Bronchial epithelial cell (primary cell): ENCODE data around the gene ZNF497. TPM values are rescaled to one million over a fixed set of nuclear protein-coding genes. Genes with fewer than 3 reads are reported as not detected.

Source experiments
- DNase-seq: peaks from one replicate; pipeline ENCODE4 v3.0.0-alpha.2; 2010; ENCODE audit warnings: low read depth
- FAIRE-seq: peaks from 2 replicates; lab custom pipeline; 2011; peaks lifted over from hg19 to GRCh38; lab: Jason Lieb, UNC
- H3K27me3 ChIP-seq: 2 replicates; pipeline ENCODE4 v1.5.1; 2011; ENCODE audit warnings: low read length; ENCODE audit not compliant: control insufficient read depth, insufficient read depth
- H3K36me3 ChIP-seq: 2 replicates; pipeline ENCODE4 v1.5.1; 2011; ENCODE audit warnings: low read length; ENCODE audit not compliant: control insufficient read depth, insufficient read depth
- H3K4me3 ChIP-seq: 2 replicates; pipeline ENCODE4 v1.5.1; 2011; ENCODE audit warnings: mild to moderate bottlenecking, low read depth, low read length, control low read depth
- total RNA-seq: library from RNA; depleted of rRNA; stranded (reverse); fragments of >200 nt; gene quantifications from 2 replicates; pipeline ENCODE4 v1.2.1, GENCODE V29; 2014
- TF ChIP-seq, protein P1 (sequence below): IDR thresholded peaks from 2 replicates; pipeline ENCODE4 v1.5.1; 2011; ENCODE audit warnings: mild to moderate bottlenecking, moderate library complexity, low read length, control low read depth, inconsistent platforms; ENCODE audit not compliant: insufficient read depth, severe bottlenecking

Gene ZNF497
- total RNA-seq, 1 donor from 2014 or later = 0.53 TPM

DNA sequence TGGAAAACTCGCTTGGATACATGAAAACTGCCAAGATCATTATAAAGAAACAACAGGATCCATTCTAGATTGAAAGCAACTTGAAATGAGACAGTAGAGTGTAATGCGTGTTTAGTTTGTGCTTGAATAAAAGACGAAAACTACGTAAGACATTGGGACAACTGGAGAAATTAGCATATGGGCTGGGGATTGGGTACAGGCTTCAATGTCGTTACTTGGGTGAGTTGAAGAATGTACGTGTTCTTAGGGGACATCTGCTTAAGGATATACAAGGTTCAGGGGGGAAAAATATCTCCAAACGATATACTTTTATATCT, 57.8 kb downstream of the ZNF497 start:
- Histone ChIP-seq H3K36me3 (peaks cover 4% of the 10 kb centered on the region), H3K27me3 (no peaks in the 10 kb centered on the region), H3K4me3 (peak overlapping the region; percentile 97)
- TF ChIP-seq, protein P1, sequence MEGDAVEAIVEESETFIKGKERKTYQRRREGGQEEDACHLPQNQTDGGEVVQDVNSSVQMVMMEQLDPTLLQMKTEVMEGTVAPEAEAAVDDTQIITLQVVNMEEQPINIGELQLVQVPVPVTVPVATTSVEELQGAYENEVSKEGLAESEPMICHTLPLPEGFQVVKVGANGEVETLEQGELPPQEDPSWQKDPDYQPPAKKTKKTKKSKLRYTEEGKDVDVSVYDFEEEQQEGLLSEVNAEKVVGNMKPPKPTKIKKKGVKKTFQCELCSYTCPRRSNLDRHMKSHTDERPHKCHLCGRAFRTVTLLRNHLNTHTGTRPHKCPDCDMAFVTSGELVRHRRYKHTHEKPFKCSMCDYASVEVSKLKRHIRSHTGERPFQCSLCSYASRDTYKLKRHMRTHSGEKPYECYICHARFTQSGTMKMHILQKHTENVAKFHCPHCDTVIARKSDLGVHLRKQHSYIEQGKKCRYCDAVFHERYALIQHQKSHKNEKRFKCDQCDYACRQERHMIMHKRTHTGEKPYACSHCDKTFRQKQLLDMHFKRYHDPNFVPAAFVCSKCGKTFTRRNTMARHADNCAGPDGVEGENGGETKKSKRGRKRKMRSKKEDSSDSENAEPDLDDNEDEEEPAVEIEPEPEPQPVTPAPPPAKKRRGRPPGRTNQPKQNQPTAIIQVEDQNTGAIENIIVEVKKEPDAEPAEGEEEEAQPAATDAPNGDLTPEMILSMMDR = no peak
- DNase-seq (no peak), FAIRE-seq (no peak)

Other genes starting within 250 kb of the ZNF497 start
- 14.1 and 14.5 TPM in 2 replicates for gene ZNF329, start 212.0 kb downstream of the ZNF497 start, total RNA-seq
- gene ZNF274, start 179.7 kb downstream of the ZNF497 start, total RNA-seq = 28.2 and 36.5 TPM in 2 replicates
- 55.8 and 65.8 TPM in 2 replicates for gene ZNF544, start 133.8 kb downstream of the ZNF497 start, total RNA-seq
- 2.3 and 2.4 TPM in 2 replicates for gene ZNF8, start 83.8 kb downstream of the ZNF497 start, total RNA-seq
- gene ERVK3-1, start 57.4 kb downstream of the ZNF497 start, total RNA-seq = 50.7 and 59.2 TPM in 2 replicates
- gene ZSCAN22, start 35.8 kb downstream of the ZNF497 start, total RNA-seq = 1.8 and 2.2 TPM in 2 replicates
- gene A1BG, start 9.3 kb downstream of the ZNF497 start, total RNA-seq = 2.1 and 4.7 TPM in 2 replicates
- gene ZNF837, start 18.3 kb upstream of the ZNF497 start, total RNA-seq = 2.4 and 2.6 TPM in 2 replicates
- gene RPS5, start 24.5 kb upstream of the ZNF497 start, total RNA-seq = 3,518 and 4,823 TPM in 2 replicates
- 0.79 and 1.9 TPM in 2 replicates for gene RNF225, start 32.9 kb upstream of the ZNF497 start, total RNA-seq
- 8.2 and 9.7 TPM in 2 replicates for gene ZNF584, start 45.9 kb upstream of the ZNF497 start, total RNA-seq
- gene ZNF132, start 77.4 kb upstream of the ZNF497 start, total RNA-seq = 5.5 and 5.8 TPM in 2 replicates
- gene ZNF324B, start 88.9 kb upstream of the ZNF497 start, total RNA-seq = 8.8 and 10.8 TPM in 2 replicates
- 9.7 and 10.5 TPM in 2 replicates for gene ZNF324, start 104.3 kb upstream of the ZNF497 start, total RNA-seq
- gene ZNF446, start 113.6 kb upstream of the ZNF497 start, total RNA-seq = 2.4 and 3.7 TPM in 2 replicates
- gene SLC27A5, start 149.2 kb upstream of the ZNF497 start, total RNA-seq = 11.1 and 28.8 TPM in 2 replicates
- 3.4 and 5.1 TPM in 2 replicates for gene ZBTB45, start 157.1 kb upstream of the ZNF497 start, total RNA-seq
- 270 and 277 TPM in 2 replicates for gene TRIM28, start 181.3 kb upstream of the ZNF497 start, total RNA-seq
- gene CHMP2A, start 192.4 kb upstream of the ZNF497 start, total RNA-seq = 166 and 219 TPM in 2 replicates
- 128 and 159 TPM in 2 replicates for gene UBE2M, start 195.9 kb upstream of the ZNF497 start, total RNA-seq
- 14.7 and 17.8 TPM in 2 replicates for gene MZF1, start 210.6 kb upstream of the ZNF497 start, total RNA-seq